ENCODE data around the gene ALKAL2.
"Not testable (repeated sequence)": the region's sequence is repeated elsewhere in the genome, so short reads cannot be mapped to it uniquely, and the experiment has no call there.

The ALKAL2 gene
- total RNA-seq: 0 reads per million in 4 donors

- DNase-seq: no peak
Observed at GRCh38 chr2:287911-288757, at the start of gene ALKAL2. ALKAL2 (minus strand) TSS chr2:288091; CDS start chr2:287835, 256 bp downstream.

GRCh38 chr2:336949-337348 is 49.1 kb upstream of the ALKAL2 start:
- DNase-seq: not testable (repeated sequence)

- no peak for DNase-seq
Observed at GRCh38 chr2:336360-336759, 48.5 kb upstream of the ALKAL2 start.

- no peak for DNase-seq
Observed at GRCh38 chr2:332592-332991, 44.7 kb upstream of the ALKAL2 start.

- DNase-seq: no peak
Observed at GRCh38 chr2:328761-329160, 40.9 kb upstream of the ALKAL2 start.

- no peak for DNase-seq
Observed at GRCh38 chr2:323035-323434, 35.1 kb upstream of the ALKAL2 start.

GRCh38 chr2:322326-322725 is 34.4 kb upstream of the ALKAL2 start:
- no peak for DNase-seq

GRCh38 chr2:320561-320960 is 32.7 kb upstream of the ALKAL2 start:
- peak in 1 of 5 donors; percentile 13 for DNase-seq

GRCh38 chr2:319059-319600 is 31.2 kb upstream of the ALKAL2 start:
- no peak for DNase-seq

- peak in 1 of 5 donors; percentile 71 for DNase-seq
Observed at GRCh38 chr2:317501-318424, 29.9 kb upstream of the ALKAL2 start.

- DNase-seq: no peak
Observed at GRCh38 chr2:316381-316780, 28.5 kb upstream of the ALKAL2 start.

- not testable (repeated sequence) for DNase-seq
Observed at GRCh38 chr2:315925-316324, 28.0 kb upstream of the ALKAL2 start.

GRCh38 chr2:314561-315336 is 26.9 kb upstream of the ALKAL2 start:
- no peak for DNase-seq

GRCh38 chr2:313991-314390 is 26.1 kb upstream of the ALKAL2 start:
- DNase-seq: no peak

GRCh38 chr2:310994-311393 is 23.1 kb upstream of the ALKAL2 start:
- DNase-seq: no peak

GRCh38 chr2:309954-310510 is 22.1 kb upstream of the ALKAL2 start:
- DNase-seq: no peak

- no peak for DNase-seq
Observed at GRCh38 chr2:309148-309953, 21.5 kb upstream of the ALKAL2 start.

- no peak for DNase-seq
Observed at GRCh38 chr2:305366-305765, 17.5 kb upstream of the ALKAL2 start.

- DNase-seq: no peak
Observed at GRCh38 chr2:296354-296753, 8.5 kb upstream of the ALKAL2 start.

- DNase-seq: no peak
Observed at GRCh38 chr2:295090-295489, 7.2 kb upstream of the ALKAL2 start.

GRCh38 chr2:290090-290722 is 2.3 kb upstream of the ALKAL2 start:
- peak in 2 of 5 donors; percentile 41 to 53 for DNase-seq
